Measurements from ENCODE around the gene PCP4. TPM values are rescaled to one million over a fixed set of nuclear protein-coding genes. Genes with fewer than 3 reads are reported as not detected.

The PCP4 gene
- total RNA-seq, 1 experiment from 2014 or later, result 0.77 TPM

GRCh38 chr21:39969691-39970364, 102.6 kb downstream of the PCP4 start:
- Mint-ChIP-seq H3K9me3 (peaks cover 11 to 19% of the 10 kb centered on the region in 2 experiments; a peak in 4 of 5 replicates), H3K27ac (no peak overlapping the region), H3K36me3 (ENCODE audit: insufficient read depth in 1 of 3, low read depth in 3 of 3) (peaks cover 3 to 6% (median 4%) of the 10 kb centered on the region in 3 experiments; a peak in 4 of 7 replicates), H3K27me3 (ENCODE audit: low read depth) (no peaks in the 10 kb centered on the region; the same call in 1 of the 2 replicates), H3K4me3 (no peak overlapping the region), H3K4me1 (no peaks in the 10 kb centered on the region)
- Histone ChIP-seq H3K4me2 (ENCODE audit: insufficient read depth, insufficient read length, low read length) (no peak overlapping the region), H3K9me3 (ENCODE audit: control insufficient read depth, low read depth, low read length) (no peaks in the 10 kb centered on the region), H3K79me2 (ENCODE audit: insufficient read depth, low read length) (no peaks in the 10 kb centered on the region), H2BK5ac (ENCODE audit: insufficient read length, low read length) (no peak overlapping the region), H2BK20ac (ENCODE audit: low read depth, low read length, poor library complexity, severe bottlenecking) (no peak overlapping the region), H3K4ac (ENCODE audit: low read depth, low read length) (no peak overlapping the region), H3K23me2 (ENCODE audit: insufficient read length, low read depth, low read length, poor library complexity, severe bottlenecking) (no peaks in the 10 kb centered on the region), H4K91ac (ENCODE audit: insufficient read length, low read depth, low read length) (no peak overlapping the region), H4K5ac (ENCODE audit: insufficient read length, low read depth, low read length) (no peak overlapping the region), H3K4me1 (ENCODE audit: insufficient read depth, low read length) (no peaks in the 10 kb centered on the region), H3K18ac (ENCODE audit: insufficient read length, low read depth, low read length) (no peak overlapping the region), H3T11ph (ENCODE audit: low read length) (no peak overlapping the region), H2AFZ (ENCODE audit: low read length) (no peak overlapping the region), H4K20me1 (ENCODE audit: control insufficient read depth, insufficient read depth, insufficient read length) (no peaks in the 10 kb centered on the region), H3K14ac (ENCODE audit: insufficient read depth, low read length) (no peak overlapping the region), H2AK5ac (ENCODE audit: insufficient read length, low read length) (no peak overlapping the region), H3K27me3 (ENCODE audit: insufficient read depth, low read length) (no peaks in the 10 kb centered on the region), H3K23ac (ENCODE audit: insufficient read length, low read depth, low read length) (no peak overlapping the region), H4K8ac (replicated peaks; ENCODE audit: insufficient read length, low read depth, low read length) (no peak overlapping the region), H2BK15ac (ENCODE audit: low read depth, low read length) (no peak overlapping the region), H3K56ac (ENCODE audit: insufficient read length, low read depth, low read length) (no peak overlapping the region), H2BK120ac (ENCODE audit: low read depth, low read length, poor library complexity, severe bottlenecking) (no peak overlapping the region), H2BK12ac (ENCODE audit: insufficient read length, low read depth, low read length) (no peak overlapping the region), H3K9ac (ENCODE audit: extremely low read depth, insufficient read length, low read length) (no peak overlapping the region), H3K27ac (ENCODE audit: insufficient read length, low read depth, low read length) (no peak overlapping the region), H3K79me1 (ENCODE audit: insufficient read depth, low read depth, low read length, poor library complexity, severe bottlenecking) (no peaks in the 10 kb centered on the region)
- no peak for TF ChIP-seq CTCF (conservative IDR thresholded peaks at IDR 0.05)
- no peak for DNase-seq
- WGBS (ENCODE audit: extremely low coverage, insufficient read length, low lambda C conversion rate), result no CpG with 5 or more reads among the region's 8 CpGs

Measured in H9 (cell line).